GM12801 (cell line): Measurements from ENCODE around the gene PMPCA.

Source experiments
- TF ChIP-seq, protein P1 (sequence below): IDR thresholded peaks from one replicate; pipeline ENCODE4 v1.5.1; 2011; ENCODE audit warnings: control low read depth; ENCODE audit not compliant: insufficient read length; ENCODE audit errors: extremely low read depth

PMPCA gene

DNA sequence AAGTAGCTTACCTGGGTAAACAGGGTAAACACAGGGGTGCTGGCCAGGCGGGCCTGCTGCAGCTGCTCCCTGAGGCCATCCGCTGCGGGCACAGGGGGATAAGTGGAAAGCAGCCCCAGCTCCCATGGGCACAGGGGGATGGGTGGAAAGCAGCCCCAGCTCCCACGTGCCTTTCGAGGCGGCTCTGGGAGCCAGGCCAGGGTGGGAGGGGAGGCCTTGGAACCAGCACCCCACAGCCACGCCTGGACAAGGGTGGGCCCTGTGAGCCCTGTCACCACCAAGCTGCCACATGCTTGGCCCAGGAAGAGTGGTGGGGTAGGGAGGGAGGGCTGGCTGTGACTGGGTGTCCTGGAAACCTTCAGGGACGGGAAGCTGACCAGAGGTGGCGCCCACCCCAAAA is 29.1 kb upstream of the PMPCA start:
- TF ChIP-seq, protein P1, sequence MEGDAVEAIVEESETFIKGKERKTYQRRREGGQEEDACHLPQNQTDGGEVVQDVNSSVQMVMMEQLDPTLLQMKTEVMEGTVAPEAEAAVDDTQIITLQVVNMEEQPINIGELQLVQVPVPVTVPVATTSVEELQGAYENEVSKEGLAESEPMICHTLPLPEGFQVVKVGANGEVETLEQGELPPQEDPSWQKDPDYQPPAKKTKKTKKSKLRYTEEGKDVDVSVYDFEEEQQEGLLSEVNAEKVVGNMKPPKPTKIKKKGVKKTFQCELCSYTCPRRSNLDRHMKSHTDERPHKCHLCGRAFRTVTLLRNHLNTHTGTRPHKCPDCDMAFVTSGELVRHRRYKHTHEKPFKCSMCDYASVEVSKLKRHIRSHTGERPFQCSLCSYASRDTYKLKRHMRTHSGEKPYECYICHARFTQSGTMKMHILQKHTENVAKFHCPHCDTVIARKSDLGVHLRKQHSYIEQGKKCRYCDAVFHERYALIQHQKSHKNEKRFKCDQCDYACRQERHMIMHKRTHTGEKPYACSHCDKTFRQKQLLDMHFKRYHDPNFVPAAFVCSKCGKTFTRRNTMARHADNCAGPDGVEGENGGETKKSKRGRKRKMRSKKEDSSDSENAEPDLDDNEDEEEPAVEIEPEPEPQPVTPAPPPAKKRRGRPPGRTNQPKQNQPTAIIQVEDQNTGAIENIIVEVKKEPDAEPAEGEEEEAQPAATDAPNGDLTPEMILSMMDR = no peak

DNA sequence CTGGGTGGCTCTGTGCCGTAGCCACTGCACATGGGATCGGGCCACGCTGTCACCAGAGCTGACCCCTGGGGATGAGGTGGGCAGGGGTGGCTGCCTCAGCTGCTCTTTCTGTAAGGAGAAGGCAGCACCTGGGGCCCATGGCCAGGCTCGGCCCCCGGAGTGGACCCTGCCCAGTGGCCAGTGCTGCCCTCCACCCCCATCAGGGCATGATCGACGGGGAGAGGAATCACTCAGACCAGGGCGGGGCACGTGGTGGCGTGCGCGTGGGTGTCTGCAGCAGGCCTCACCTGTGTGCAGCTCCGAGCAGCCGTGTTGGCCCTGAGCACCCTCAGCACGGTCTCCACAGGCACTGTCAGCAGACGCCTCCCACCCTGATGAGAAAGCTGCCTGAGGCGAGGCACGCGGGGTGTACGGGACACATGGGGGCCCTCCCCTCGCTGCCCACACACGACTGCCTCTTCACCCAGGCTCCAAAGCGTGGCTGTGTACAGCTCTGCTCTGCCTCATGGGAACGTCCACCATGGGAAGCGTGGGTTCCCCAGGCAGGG is 28.4 kb upstream of the PMPCA start:
- TF ChIP-seq, protein P1 = no peak

DNA sequence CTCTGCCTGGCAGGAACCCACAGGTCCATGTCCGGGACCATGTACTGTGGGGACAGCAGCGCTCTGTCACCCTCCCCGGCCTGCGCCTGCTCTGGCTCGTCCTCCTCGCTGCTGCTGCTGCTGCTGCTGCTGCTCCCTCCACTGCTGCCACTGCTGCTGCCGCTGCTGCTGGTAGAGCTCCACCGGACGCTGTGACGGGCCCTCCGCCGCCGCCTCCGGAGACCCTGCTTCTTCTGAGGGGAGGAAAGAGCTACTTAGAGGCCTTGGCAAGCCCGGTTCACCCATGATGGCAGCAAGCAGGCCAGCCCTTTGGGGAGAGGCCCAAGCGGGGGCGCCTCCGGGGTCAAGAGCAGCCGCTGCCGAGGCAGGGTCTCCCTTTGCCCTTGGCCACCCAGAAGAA is 27.0 kb upstream of the PMPCA start:
- TF ChIP-seq, protein P1 = no peak

DNA sequence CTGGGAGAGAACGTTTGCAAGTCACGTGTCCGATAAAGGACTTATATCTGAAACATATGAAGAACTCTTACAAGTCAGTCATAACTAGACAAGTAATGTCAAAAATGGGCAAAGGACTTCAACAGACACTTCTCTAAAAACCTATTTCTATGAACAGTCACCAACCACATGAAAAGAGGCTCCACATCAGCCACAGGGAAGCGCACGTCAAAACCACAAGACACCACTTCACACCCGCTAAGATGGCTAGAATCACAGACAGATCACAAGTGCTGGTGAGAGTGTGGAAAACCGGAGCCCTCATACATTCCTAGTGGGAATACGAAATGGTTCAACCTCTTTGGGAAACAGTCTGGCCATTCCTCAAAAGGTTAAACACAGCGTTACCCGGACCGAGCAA is 25.4 kb upstream of the PMPCA start:
- TF ChIP-seq, protein P1 = no peak

DNA sequence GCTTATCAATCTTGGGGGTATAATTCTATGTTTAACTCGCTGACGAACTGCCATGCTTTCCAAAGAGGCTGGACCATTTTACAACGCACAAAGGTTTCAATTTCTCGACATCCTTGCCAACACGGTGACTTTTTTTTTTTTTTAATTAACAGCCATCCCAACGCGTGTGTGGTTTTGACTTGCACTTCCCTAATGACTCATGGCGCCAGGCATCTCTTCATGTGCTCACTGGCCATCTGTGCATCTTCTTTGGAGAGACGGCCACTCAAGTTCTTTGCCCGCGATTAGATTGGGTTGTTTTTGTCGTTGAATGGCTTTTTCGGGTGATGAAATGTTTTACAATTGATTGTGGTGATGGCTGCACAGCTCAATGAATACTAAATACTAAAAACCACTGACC is 24.4 kb upstream of the PMPCA start:
- TF ChIP-seq, protein P1 = no peak

DNA sequence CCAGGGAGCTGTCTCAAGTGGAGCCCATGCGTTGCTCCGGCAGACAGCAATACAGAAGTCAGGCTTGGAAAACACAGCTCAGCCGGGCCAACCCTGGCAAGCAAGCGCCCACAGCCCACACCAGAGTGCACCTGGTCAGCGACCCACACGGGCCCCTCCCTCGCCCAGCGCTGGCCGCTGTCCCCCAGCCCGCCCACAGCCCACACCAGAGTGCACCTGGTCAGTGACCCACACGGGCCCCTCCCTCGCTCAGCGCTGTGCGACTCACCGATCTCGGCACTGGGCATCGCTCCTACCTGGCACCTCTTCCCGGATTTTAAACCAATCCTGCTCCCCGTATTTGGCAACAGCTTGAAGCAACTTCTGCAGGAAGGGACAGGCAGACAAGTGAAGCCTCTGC is 23.2 kb upstream of the PMPCA start:
- TF ChIP-seq, protein P1 = no peak

DNA sequence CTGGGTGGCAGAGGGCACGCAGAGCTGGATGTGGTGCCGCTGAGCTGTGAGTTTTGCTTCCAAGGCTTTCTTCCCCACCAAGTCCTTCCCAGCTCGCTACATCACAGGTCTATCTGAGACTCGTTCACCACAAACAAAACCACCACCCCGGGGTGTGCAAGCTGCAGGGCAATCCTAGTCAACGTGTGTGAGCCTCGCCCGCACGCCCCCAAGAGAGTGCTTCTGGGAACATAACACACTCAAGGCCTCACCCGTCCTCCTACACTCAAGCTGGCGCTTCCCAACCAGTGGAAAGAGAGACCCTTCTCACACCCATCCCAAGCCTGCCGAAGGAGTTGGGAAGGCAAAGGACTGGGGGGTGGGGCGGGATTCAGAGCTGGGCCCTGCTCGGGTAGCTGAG is 21.1 kb upstream of the PMPCA start:
- TF ChIP-seq, protein P1 = no peak
